NCI-H187 (cell line): Measurements from ENCODE around the gene FMN1.

Experiments
- DNase-seq, 2 experiments: peaks; one replicate each; lab custom pipeline; 2025; lab: John Stamatoyannopoulos, UW

The FMN1 gene

GRCh38 chr15:32721596-32721995 lies 472.9 kb downstream of the FMN1 start:
- no peak for DNase-seq

GRCh38 chr15:32718821-32719716 lies 475.4 kb downstream of the FMN1 start:
- DNase-seq, result no peak

GRCh38 chr15:32718227-32718820 lies 476.2 kb downstream of the FMN1 start:
- no peak for DNase-seq

- DNase-seq, result no peak
These were observed 476.9 kb downstream of the FMN1 start, which contains the start of gene GREM1 for GRCh38 chr15:32717426-32718226. Gene GREM1, plus strand, starts transcription at chr15:32718004. Its CDS starts 12,687 bp downstream, at chr15:32730691.

GRCh38 chr15:32716915-32717425 lies 477.5 kb downstream of the FMN1 start:
- DNase-seq, result no peak

- DNase-seq, result no peak
These were observed 478.1 kb downstream of the FMN1 start for GRCh38 chr15:32716216-32716914.
